ENCODE data around the gene NBEAL2.

DNA sequence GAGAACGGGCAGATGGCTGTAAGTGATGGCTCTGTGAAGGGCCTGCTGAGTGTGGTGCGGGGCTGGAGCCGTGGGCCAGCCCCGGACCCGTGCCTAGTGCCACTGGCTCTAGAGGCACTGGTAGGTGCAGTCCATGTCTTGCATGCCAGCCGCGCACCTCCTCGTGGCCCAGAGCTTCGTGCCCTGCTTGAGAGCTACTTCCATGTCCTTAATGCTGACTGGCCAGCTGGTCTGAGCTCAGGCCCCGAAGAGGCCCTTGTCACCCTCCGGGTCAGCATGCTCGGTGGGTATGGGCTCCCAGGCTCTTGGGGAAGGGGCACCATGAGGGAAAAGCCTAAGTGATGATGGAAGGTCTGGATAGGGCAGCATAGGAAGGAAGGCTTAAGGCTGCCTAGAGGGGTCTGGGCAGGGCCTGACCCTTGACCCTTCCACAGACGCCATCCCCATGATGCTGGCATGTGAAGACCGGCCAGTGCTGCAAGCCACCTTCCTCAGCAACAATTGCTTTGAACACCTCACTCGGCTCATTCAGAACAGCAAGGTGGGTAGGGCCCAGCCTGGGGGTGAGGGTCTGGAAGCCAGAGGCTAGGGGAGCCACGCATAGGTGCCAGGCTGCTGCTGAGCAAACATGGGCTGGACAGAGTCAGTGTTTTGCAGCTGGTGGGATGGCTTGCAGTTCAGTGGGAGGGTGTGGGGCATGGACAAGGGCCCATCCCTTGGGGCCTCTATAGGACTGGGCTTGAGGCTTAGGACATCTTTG lies 12.1 kb downstream of the NBEAL2 start:
- TF ChIP-seq CTCF (IDR thresholded peaks at IDR 0.05) (no peak), POLR2A (IDR thresholded peaks at IDR 0.05) (no peak)
